ENCODE results near the gene THAP9. TPM values are rescaled to one million over a fixed set of nuclear protein-coding genes. Genes with fewer than 3 reads are reported as not detected.

Gene THAP9
- polyA plus RNA-seq, 1 of the 3 experiments (the other 2 are of a cell fraction): 1.5 TPM

- no peaks in the 10 kb centered on the region for H3K9me3 ChIP-seq
- H3K4me1 ChIP-seq (ENCODE audit: control insufficient read depth in 1 of 2, insufficient read depth in 2 of 2, low read depth in 1 of 2, low read length in 1 of 2): peaks cover 0 to 8% of the 10 kb centered on the region in 2 experiments; a peak in 1 of 4 replicates
- H3K9me2 ChIP-seq: no peaks in the 10 kb centered on the region
- H3K27me3 ChIP-seq (ENCODE audit: insufficient read depth): no peaks in the 10 kb centered on the region
- POLR2A ChIA-PET: no interaction called here
- H2AFZ ChIP-seq (ENCODE audit: low read depth): no peak overlapping the region
- no peak overlapping the region for H3K9ac ChIP-seq
- peaks cover 57% of the 10 kb centered on the region for H3F3A ChIP-seq (replicated peaks; ENCODE audit: insufficient read depth)
- peaks cover 7% of the 10 kb centered on the region; the same call in 1 of the 2 replicates for H4K20me1 ChIP-seq (ENCODE audit: insufficient read depth)
- CTCF ChIA-PET: no interaction called here
- no peak for DNase-seq
- peaks cover 83% of the 10 kb centered on the region for H3K79me2 ChIP-seq (ENCODE audit: insufficient read depth)
- TF ChIP-seq MXI1 (IDR thresholded peaks at IDR 0.05; ENCODE audit: low read depth, low read length): no peak
- TF ChIP-seq SIN3A (IDR thresholded peaks at IDR 0.05; ENCODE audit: borderline replicate concordance, low read depth, low read length): no peak
- no peak for TF ChIP-seq ZBTB33 (IDR thresholded peaks at IDR 0.05; ENCODE audit: borderline replicate concordance, low read depth)
- TF ChIP-seq RCOR1 (IDR thresholded peaks at IDR 0.05; ENCODE audit: low read length): no peak
- TF ChIP-seq RXRA (IDR thresholded peaks at IDR 0.05; ENCODE audit: borderline replicate concordance, low read depth): no peak
- TF ChIP-seq GATA2 (CRISPR knock-in tag; IDR thresholded peaks at IDR 0.05): no peak
- TF ChIP-seq FOXJ3 (CRISPR knock-in tag; IDR thresholded peaks at IDR 0.05): no peak
- no peak for TF ChIP-seq FOXM1 (IDR thresholded peaks at IDR 0.05; ENCODE audit: low read depth)
- no peak for TF ChIP-seq GABPA (IDR thresholded peaks at IDR 0.05; ENCODE audit: low read depth)
- no peak for TF ChIP-seq TAF1 (IDR thresholded peaks at IDR 0.05; ENCODE audit: borderline replicate concordance, low read depth, low read length)
- TF ChIP-seq RAD21 (IDR thresholded peaks at IDR 0.05; ENCODE audit: low read length): no peak
- no peak for TF ChIP-seq FOSL2 (IDR thresholded peaks at IDR 0.05; ENCODE audit: borderline replicate concordance, low read depth)
- peaks cover 59 to 84% of the 10 kb centered on the region in 2 experiments for H3K36me3 ChIP-seq (replicated peaks in 1 of 2; ENCODE audit: control insufficient read depth in 1 of 2, insufficient read depth in 2 of 2, low read length in 1 of 2)
- no peak overlapping the region for H3K4me3 ChIP-seq (ENCODE audit: low read depth in 2 of 2, low read length in 1 of 2)
- H3K27ac ChIP-seq (ENCODE audit: low read depth in 2 of 2, low read length in 1 of 2): no peak overlapping the region
- H3K4me2 ChIP-seq: no peak overlapping the region
Measured at GRCh38 chr4:82861529-82861928, 39.0 kb upstream of the THAP9 start.

- 93% methylated on average over 6 of the region's 6 CpGs for WGBS (ENCODE audit: low lambda C conversion rate)
- TF ChIP-seq EZH2phosphoT487 (IDR thresholded peaks at IDR 0.05; ENCODE audit: borderline replicate concordance, low read depth): no peak
- TF ChIP-seq RXRA (IDR thresholded peaks at IDR 0.05; ENCODE audit: borderline replicate concordance, low read depth): no peak
- no peak for TF ChIP-seq TEAD4 (IDR thresholded peaks at IDR 0.05; ENCODE audit: borderline replicate concordance, insufficient read depth)
- no peak for TF ChIP-seq NFIC (IDR thresholded peaks at IDR 0.05; ENCODE audit: borderline replicate concordance)
- no peak for TF ChIP-seq MXI1 (IDR thresholded peaks at IDR 0.05; ENCODE audit: low read depth, low read length)
- no peak for TF ChIP-seq REST (IDR thresholded peaks at IDR 0.05; ENCODE audit: low read depth, low read length)
- TF ChIP-seq TAF1 (IDR thresholded peaks at IDR 0.05; ENCODE audit: borderline replicate concordance, low read depth, low read length): no peak
- no peak for TF ChIP-seq SMC3 (IDR thresholded peaks at IDR 0.05; ENCODE audit: low read depth, low read length)
- no peak for TF ChIP-seq MAX (IDR thresholded peaks at IDR 0.05; ENCODE audit: low read depth)
- TF ChIP-seq FOSL2 (IDR thresholded peaks at IDR 0.05; ENCODE audit: borderline replicate concordance, low read depth): no peak
- TF ChIP-seq PBX3 (IDR thresholded peaks at IDR 0.05): no peak
Measured at GRCh38 chr4:82864336-82864979, 36.1 kb upstream of the THAP9 start.

More at GRCh38 chr4:82864336-82864979, 36.1 kb upstream of the THAP9 start:
- Histone ChIP-seq H4K20me1 (ENCODE audit: insufficient read depth) (no peaks in the 10 kb centered on the region), H3K4me3 (ENCODE audit: low read depth in 2 of 2, low read length in 1 of 2) (no peak overlapping the region), H3K4me1 (ENCODE audit: control insufficient read depth in 1 of 2, insufficient read depth in 2 of 2, low read depth in 1 of 2, low read length in 1 of 2) (peaks cover 0 to 8% of the 10 kb centered on the region in 2 experiments; a peak in 1 of 4 replicates), H3K9me2 (no peaks in the 10 kb centered on the region), H3K27me3 (ENCODE audit: insufficient read depth) (no peaks in the 10 kb centered on the region), H3K79me2 (ENCODE audit: insufficient read depth) (peaks cover 79% of the 10 kb centered on the region), H3F3A (replicated peaks; ENCODE audit: insufficient read depth) (peaks cover 64% of the 10 kb centered on the region), H3K9ac (peak overlapping the region; percentile 45; the same call in 1 of the 2 replicates), H3K27ac (ENCODE audit: low read depth in 2 of 2, low read length in 1 of 2) (peak overlapping the region in 1 of 2 experiments; percentile 92; a peak in 2 of 4 replicates), H3K36me3 (replicated peaks in 1 of 2; ENCODE audit: control insufficient read depth in 1 of 2, insufficient read depth in 2 of 2, low read length in 1 of 2) (peaks cover 53 to 88% of the 10 kb centered on the region in 2 experiments), H3K4me2 (no peak overlapping the region), H2AFZ (ENCODE audit: low read depth) (no peak overlapping the region), H3K9me3 (no peaks in the 10 kb centered on the region)
- ChIA-PET POLR2A (no interaction called here), CTCF (interaction anchor here (1.2 kb wide), 1 partner anchor 12 kb away, joined by 4 read pairs; no protein-coding TSS in a partner anchor)
- no peak for DNase-seq

Data from SK-N-SH (cell line).